Measurements from ENCODE around the gene NHLRC3. TPM values are rescaled to one million over a fixed set of nuclear protein-coding genes. Genes with fewer than 3 reads are reported as not detected.

NHLRC3 gene, protein sequence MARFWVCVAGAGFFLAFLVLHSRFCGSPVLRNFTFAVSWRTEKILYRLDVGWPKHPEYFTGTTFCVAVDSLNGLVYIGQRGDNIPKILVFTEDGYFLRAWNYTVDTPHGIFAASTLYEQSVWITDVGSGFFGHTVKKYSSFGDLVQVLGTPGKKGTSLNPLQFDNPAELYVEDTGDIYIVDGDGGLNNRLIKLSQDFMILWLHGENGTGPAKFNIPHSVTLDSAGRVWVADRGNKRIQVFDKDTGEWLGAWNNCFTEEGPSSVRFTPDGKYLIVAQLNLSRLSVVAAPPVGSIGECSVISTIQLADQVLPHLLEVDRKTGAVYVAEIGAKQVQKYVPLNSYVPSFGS
- total RNA-seq (10 to 100 TPM; 26.2 to 28.5 TPM), polyA plus RNA-seq (ENCODE audit: insufficient read length in 6 of 6) (10 to 100 TPM; 58.6 to 75.6 (median 68.3) TPM)
- long read RNA-seq, donor 1, partial matches to known transcripts = 6 of 13 reads
- long read RNA-seq, donor 1, other reads (novel, unspliced or antisense) = 0 of 13 reads
- long read RNA-seq, donor 2, partial matches to known transcripts = 5 of 7 reads
- long read RNA-seq, donor 2, other reads (novel, unspliced or antisense) = 0 of 7 reads
- long read RNA-seq, donor 3, partial matches to known transcripts = 5 of 5 reads
- long read RNA-seq, donor 3, other reads (novel, unspliced or antisense) = 0 of 5 reads
- long read RNA-seq, donor 4, partial matches to known transcripts = 2 of 7 reads
- long read RNA-seq, donor 4, other reads (novel, unspliced or antisense) = 3 of 7 reads
- long read RNA-seq, donor 5, partial matches to known transcripts = 11 of 11 reads
- long read RNA-seq, donor 5, other reads (novel, unspliced or antisense) = 0 of 11 reads
- long read RNA-seq, donor 6, partial matches to known transcripts = 0 of 5 reads
- long read RNA-seq, donor 6, other reads (novel, unspliced or antisense) = 0 of 5 reads
- long read RNA-seq, donor 7, partial matches to known transcripts = 0 of 6 reads
- long read RNA-seq, donor 7, other reads (novel, unspliced or antisense) = 0 of 6 reads
- long read RNA-seq, donor 8, partial matches to known transcripts = 0 of 3 reads
- long read RNA-seq, donor 8, other reads (novel, unspliced or antisense) = 0 of 3 reads
- long read RNA-seq, donor 9 = 0 reads
- long read RNA-seq, donor 10, partial matches to known transcripts = 6 of 9 reads
- long read RNA-seq, donor 10, other reads (novel, unspliced or antisense) = 1 of 9 reads
- long read RNA-seq, donor 11, partial matches to known transcripts = 0 of 2 reads
- long read RNA-seq, donor 11, other reads (novel, unspliced or antisense) = 0 of 2 reads
- long read RNA-seq, donor 12, partial matches to known transcripts = 5 of 9 reads
- long read RNA-seq, donor 12, other reads (novel, unspliced or antisense) = 0 of 9 reads

GRCh38 chr13:39037880-39038568 is at the start of gene NHLRC3, which contains the start of gene PROSER1:
TSS of gene NHLRC3 (plus strand) at chr13:39038456. CDS start at chr13:39038640, 184 bp downstream.
TSS of gene PROSER1 (minus strand) at chr13:39038089. CDS start at chr13:39037242, 847 bp downstream.
- no peaks in the 10 kb centered on the region for H3K9me3 ChIP-seq
- TF ChIP-seq CTCF (IDR thresholded peaks at IDR 0.05) = no peak
- H3K4me1 ChIP-seq = peaks cover 10 to 55% of the 10 kb centered on the region in 2 donors
- DNase-seq (peak; percentile 94 to 98 (median 95)), ATAC-seq (peak; percentile 91)
- H3K36me3 ChIP-seq = no peaks in the 10 kb centered on the region
- H3K27me3 ChIP-seq = no peaks in the 10 kb centered on the region
- H3K27ac ChIP-seq = peak within 1 kb of the TSS; percentile 82 to 96
- intact Hi-C loops (cut with DNase I) = no loop called here
- H3K4me3 ChIP-seq = peak within 1 kb of the TSS; percentile 90 to 91

GRCh38 chr13:38990693-38991092 is 47.6 kb upstream of the NHLRC3 start, which contains the start of gene STOML3:
TSS of gene STOML3 (minus strand) at chr13:38990831. CDS start at chr13:38990721, 110 bp downstream.
- no peak for ATAC-seq

DNA sequence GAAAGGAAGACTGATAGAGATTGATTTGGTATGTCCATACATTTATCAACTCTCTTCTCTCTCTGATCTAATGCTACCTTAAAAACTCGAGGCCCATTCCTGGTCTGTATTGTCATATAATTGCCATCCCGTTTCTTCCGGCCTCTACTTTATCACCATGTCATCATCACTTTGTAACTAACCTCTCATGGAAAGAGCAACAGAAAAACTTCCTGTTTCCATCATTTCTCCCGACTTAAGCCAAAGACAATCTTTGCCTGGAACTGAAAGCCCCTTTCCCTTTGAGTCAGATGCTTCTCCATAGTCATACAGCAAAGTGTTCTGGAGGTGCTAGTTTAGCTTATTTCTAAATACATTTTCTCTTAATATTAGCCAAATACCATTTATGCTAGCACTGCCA is 44.9 kb upstream of the NHLRC3 start:
- ATAC-seq = no peak
- no peaks in the 10 kb centered on the region for H3K9me3 ChIP-seq

More at GRCh38 chr13:38990693-38991092, 47.6 kb upstream of the NHLRC3 start, which contains the start of gene STOML3:
- Histone ChIP-seq H3K36me3 (no peaks in the 10 kb centered on the region), H3K4me1 (no peaks in the 10 kb centered on the region), H3K9me3 (no peaks in the 10 kb centered on the region), H3K4me3 (no peak within 1 kb of the TSS), H3K27me3 (no peaks in the 10 kb centered on the region), H3K27ac (no peak within 1 kb of the TSS)
- TF ChIP-seq CTCF (IDR thresholded peaks at IDR 0.05) = no peak
- no peak for DNase-seq
- intact Hi-C loops (cut with DNase I) = no loop called here

More for the DNA sequence above, 44.9 kb upstream of the NHLRC3 start:
- no peak for TF ChIP-seq CTCF (IDR thresholded peaks at IDR 0.05)
- DNase-seq = no peak
- H3K4me1 ChIP-seq = no peaks in the 10 kb centered on the region
- H3K4me3 ChIP-seq = no peak overlapping the region
- H3K27me3 ChIP-seq = no peaks in the 10 kb centered on the region
- no peaks in the 10 kb centered on the region for H3K36me3 ChIP-seq
- no peak overlapping the region for H3K27ac ChIP-seq
- intact Hi-C loops (cut with DNase I) = no loop called here

Data from left lung (tissue), 14 donors.